Thyroid gland (tissue), 4 donors: ENCODE data around the gene CD6. TPM values are rescaled to one million over a fixed set of nuclear protein-coding genes. Genes with fewer than 3 reads are reported as not detected.

Experiments
- DNase-seq, 2 donors: peaks; one replicate each; pipeline ENCODE4 v3.0.0-alpha.2; 2019
- H3K27ac ChIP-seq, 3 donors: fragments of 200-600 bp; sonication (generic); 1 replicate in 2 of 3; 2 replicates in 1 of 3; pipeline ENCODE4 v1.5.1; 2016 to 2019; ENCODE audit warnings: mild to moderate bottlenecking in 1 of 3, moderate library complexity in 1 of 3
- H3K27me3 ChIP-seq: fragments of 200-600 bp; sonication (generic); one replicate; pipeline ENCODE4 v1.5.1; 2019
- H3K36me3 ChIP-seq, 2 donors: fragments of 200-600 bp; sonication (generic); one replicate each; pipeline ENCODE4 v1.5.1; 2016 to 2019
- H3K4me1 ChIP-seq, 2 donors: fragments of 200-600 bp; sonication (generic); one replicate each; pipeline ENCODE4 v1.5.1; 2017 to 2019
- H3K4me3 ChIP-seq, 3 donors: fragments of 200-600 bp; sonication (generic); replicated peaks in 1 of 3; 1 replicate in 2 of 3; 2 replicates in 1 of 3; pipeline ENCODE4 v1.5.1; 2016; ENCODE audit warnings: mild to moderate bottlenecking in 1 of 3
- H3K9me3 ChIP-seq: fragments of 200-600 bp; sonication (generic); one replicate; pipeline ENCODE4 v1.5.1; 2017
- POLR2A ChIP-seq, 2 donors: fragments of 450-650 bp; IDR thresholded peaks; one replicate each; pipeline ENCODE4 v1.6.1; 2017; ENCODE audit warnings: antibody characterized with exemption in 2 of 2, mild to moderate bottlenecking in 2 of 2, moderate library complexity in 1 of 2
- WGBS, 2 donors: methylation state at CpG; one replicate each; pipeline ENCODE4 v1.1.5; 2017; 5-methylcytosine and 5-hydroxymethylcytosine counted together
- intact Hi-C: fragments of 100-400 bp; cut with DNase I; formaldehyde crosslinking; loops from one replicate; pipeline ENCODE4 v1.15.1; 2023
- total RNA-seq, 4 donors: library from RNA; depleted of rRNA; stranded (reverse); fragments of >200 nt; gene quantifications; one replicate each; pipeline ENCODE4 v1.2.3, GENCODE V29; 2016
- TF ChIP-seq, protein P1 (sequence below), 6 experiments: fragments of 200-600 bp in 3 of 6; fragments of 450-650 bp in 3 of 6; sonication (generic) in 3 of 6; IDR thresholded peaks; one replicate each; pipeline ENCODE4 v1.5.1; 2016 to 2019; ENCODE audit warnings: antibody characterized with exemption in 6 of 6, mild to moderate bottlenecking in 2 of 6, inconsistent platforms in 1 of 6, moderate library complexity in 1 of 6

The CD6 gene
- total RNA-seq, 4 donors from 2014 or later, result 0.40 to 2.7 (median 0.69) TPM

DNA sequence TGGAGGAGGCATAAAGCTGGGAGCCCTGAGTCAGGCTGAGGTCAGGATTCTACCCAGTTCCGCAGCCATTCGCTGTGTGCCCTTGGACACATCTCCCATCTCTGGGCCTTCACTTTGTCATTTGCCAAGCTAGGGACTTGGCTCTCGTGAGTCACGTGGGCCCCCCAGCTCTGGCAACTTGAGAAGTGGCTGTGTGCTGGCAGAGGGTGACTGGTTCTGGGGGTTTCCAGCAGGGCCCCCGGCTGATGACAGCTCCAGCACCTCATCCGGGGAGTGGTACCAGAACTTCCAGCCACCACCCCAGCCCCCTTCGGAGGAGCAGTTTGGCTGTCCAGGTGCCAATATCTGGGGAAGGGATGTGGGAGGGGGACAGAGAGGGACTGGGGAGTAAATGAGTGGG, 46.6 kb downstream of the CD6 start:
- WGBS, 2 donors, result 84 to 89% methylated on average over 7 of the region's 7 CpGs
- Histone ChIP-seq H3K4me1 (no peaks in the 10 kb centered on the region), H3K27me3 (no peaks in the 10 kb centered on the region), H3K36me3 (no peaks in the 10 kb centered on the region), H3K9me3 (no peaks in the 10 kb centered on the region), H3K27ac (no peak overlapping the region), H3K4me3 (no peak overlapping the region)
- DNase-seq, result no peak
- no peak for TF ChIP-seq POLR2A (IDR thresholded peaks at IDR 0.05)
- TF ChIP-seq, protein P1, sequence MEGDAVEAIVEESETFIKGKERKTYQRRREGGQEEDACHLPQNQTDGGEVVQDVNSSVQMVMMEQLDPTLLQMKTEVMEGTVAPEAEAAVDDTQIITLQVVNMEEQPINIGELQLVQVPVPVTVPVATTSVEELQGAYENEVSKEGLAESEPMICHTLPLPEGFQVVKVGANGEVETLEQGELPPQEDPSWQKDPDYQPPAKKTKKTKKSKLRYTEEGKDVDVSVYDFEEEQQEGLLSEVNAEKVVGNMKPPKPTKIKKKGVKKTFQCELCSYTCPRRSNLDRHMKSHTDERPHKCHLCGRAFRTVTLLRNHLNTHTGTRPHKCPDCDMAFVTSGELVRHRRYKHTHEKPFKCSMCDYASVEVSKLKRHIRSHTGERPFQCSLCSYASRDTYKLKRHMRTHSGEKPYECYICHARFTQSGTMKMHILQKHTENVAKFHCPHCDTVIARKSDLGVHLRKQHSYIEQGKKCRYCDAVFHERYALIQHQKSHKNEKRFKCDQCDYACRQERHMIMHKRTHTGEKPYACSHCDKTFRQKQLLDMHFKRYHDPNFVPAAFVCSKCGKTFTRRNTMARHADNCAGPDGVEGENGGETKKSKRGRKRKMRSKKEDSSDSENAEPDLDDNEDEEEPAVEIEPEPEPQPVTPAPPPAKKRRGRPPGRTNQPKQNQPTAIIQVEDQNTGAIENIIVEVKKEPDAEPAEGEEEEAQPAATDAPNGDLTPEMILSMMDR (IDR thresholded peaks at IDR 0.05), result no peak
- intact Hi-C loops, result no loop called here

- H3K9me3 ChIP-seq, result no peaks in the 10 kb centered on the region
- no peak overlapping the region for H3K27ac ChIP-seq
- H3K27me3 ChIP-seq, result no peaks in the 10 kb centered on the region
- 87 to 93% methylated on average over 16 to 18 of the region's 19 CpGs for WGBS, 2 donors
- intact Hi-C loops, result no loop called here
- no peaks in the 10 kb centered on the region for H3K36me3 ChIP-seq
- no peak overlapping the region for H3K4me3 ChIP-seq
- TF ChIP-seq, protein P1 (IDR thresholded peaks at IDR 0.05), result no peak
- no peak for TF ChIP-seq POLR2A (IDR thresholded peaks at IDR 0.05)
- no peak for DNase-seq
- H3K4me1 ChIP-seq, result no peaks in the 10 kb centered on the region
Measured at GRCh38 chr11:61019037-61019831, 47.8 kb downstream of the CD6 start.

- H3K27me3 ChIP-seq, result no peaks in the 10 kb centered on the region
- TF ChIP-seq POLR2A (IDR thresholded peaks at IDR 0.05), result no peak
- TF ChIP-seq, protein P1 (IDR thresholded peaks at IDR 0.05), result no peak
- intact Hi-C loops, result no loop called here
- no peaks in the 10 kb centered on the region for H3K4me1 ChIP-seq
- 92 to 93% methylated on average over 8 to 9 of the region's 9 CpGs for WGBS, 2 donors
- H3K36me3 ChIP-seq, result no peaks in the 10 kb centered on the region
- H3K27ac ChIP-seq, result no peak overlapping the region
- H3K4me3 ChIP-seq, result no peak overlapping the region
- H3K9me3 ChIP-seq, result no peaks in the 10 kb centered on the region
- DNase-seq, result no peak
Measured at GRCh38 chr11:61019832-61020405, 48.4 kb downstream of the CD6 start.

- no peaks in the 10 kb centered on the region for H3K9me3 ChIP-seq
- no peak overlapping the region for H3K27ac ChIP-seq
- H3K36me3 ChIP-seq, result no peaks in the 10 kb centered on the region
- intact Hi-C loops, result no loop called here
- no peaks in the 10 kb centered on the region for H3K27me3 ChIP-seq
- 93 to 94% methylated on average over 10 of the region's 10 CpGs for WGBS, 2 donors
- no peak overlapping the region for H3K4me3 ChIP-seq
- TF ChIP-seq, protein P1 (IDR thresholded peaks at IDR 0.05), result no peak
- no peak for TF ChIP-seq POLR2A (IDR thresholded peaks at IDR 0.05)
- no peak for DNase-seq
- H3K4me1 ChIP-seq, result no peaks in the 10 kb centered on the region
Measured at GRCh38 chr11:61020551-61021235, 49.2 kb downstream of the CD6 start.
